ENCODE data around the gene CTRL. TPM values are rescaled to one million over a fixed set of nuclear protein-coding genes. Genes with fewer than 3 reads are reported as not detected.
A peak's percentile ranks its signal among the peaks of the same experiment; 100 is the strongest.
"Not testable (repeated sequence)": the region's sequence is repeated elsewhere in the genome, so short reads cannot be mapped to it uniquely, and the experiment has no call there.

CTRL gene
- total RNA-seq, 2 experiments from 2014 or later, result 3.8 to 3.9 TPM

- ATAC-seq (no peak), DNase-seq (no peak)
- no peak for TF ChIP-seq CTCF (IDR thresholded peaks at IDR 0.05)
- no peak overlapping the region for H3K4me3 Mint-ChIP-seq
- CTCF ChIA-PET, result no interaction called here
- intact Hi-C loops (cut with micrococcal nuclease), result no loop called here
- no peaks in the 10 kb centered on the region for H3K36me3 Mint-ChIP-seq (ENCODE audit: low read depth)
- no peaks in the 10 kb centered on the region for H3K9me3 Mint-ChIP-seq
- no peaks in the 10 kb centered on the region for H3K27me3 Mint-ChIP-seq
- no peaks in the 10 kb centered on the region for H3K4me1 Mint-ChIP-seq (ENCODE audit: low read depth)
- H3K27ac Mint-ChIP-seq, result no peak overlapping the region
- POLR2A ChIA-PET, result no interaction called here
Observed at GRCh38 chr16:67976205-67976604, 44.5 kb upstream of the CTRL start.

GRCh38 chr16:67975321-67976105, 43.9 kb upstream of the CTRL start:
- ATAC-seq, result no peak
- ChIA-PET POLR2A (no interaction called here), CTCF (no interaction called here)
- H3K4me3 Mint-ChIP-seq, result no peak overlapping the region
- TF ChIP-seq CTCF (IDR thresholded peaks at IDR 0.05), result no peak
- H3K36me3 Mint-ChIP-seq (ENCODE audit: low read depth), result no peaks in the 10 kb centered on the region
- no peaks in the 10 kb centered on the region for H3K4me1 Mint-ChIP-seq (ENCODE audit: low read depth)
- intact Hi-C loops (cut with micrococcal nuclease), result no loop called here
- DNase-seq, result no peak
- no peaks in the 10 kb centered on the region for H3K27me3 Mint-ChIP-seq
- no peak overlapping the region for H3K27ac Mint-ChIP-seq
- H3K9me3 Mint-ChIP-seq, result no peaks in the 10 kb centered on the region

GRCh38 chr16:67972285-67972684, 40.6 kb upstream of the CTRL start:
- DNase-seq; CTCF ChIA-PET; H3K4me1 Mint-ChIP-seq (ENCODE audit: low read depth); H3K4me3 Mint-ChIP-seq; H3K27ac Mint-ChIP-seq; ATAC-seq; H3K27me3 Mint-ChIP-seq; H3K36me3 Mint-ChIP-seq (ENCODE audit: low read depth); POLR2A ChIA-PET; H3K9me3 Mint-ChIP-seq; intact Hi-C loops (cut with micrococcal nuclease): not testable (repeated sequence)

- no peaks in the 10 kb centered on the region for H3K27me3 Mint-ChIP-seq
Observed at GRCh38 chr16:67971111-67971510, 39.4 kb upstream of the CTRL start.

GRCh38 chr16:67969254-67970039, 37.8 kb upstream of the CTRL start:
- Mint-ChIP-seq H3K27ac (peak overlapping the region; percentile 90), H3K4me3 (peak overlapping the region; percentile 95), H3K9me3 (no peaks in the 10 kb centered on the region), H3K4me1 (ENCODE audit: low read depth) (peaks cover 18% of the 10 kb centered on the region), H3K27me3 (no peaks in the 10 kb centered on the region), H3K36me3 (ENCODE audit: low read depth) (peaks cover 1% of the 10 kb centered on the region)
- intact Hi-C loops (cut with micrococcal nuclease), result no loop called here
- DNase-seq, result no peak
- ChIA-PET POLR2A (interaction anchor here (0.6 to 2.0 kb wide), 6 partner anchors 15 to 136 kb away, joined by 3 to 7 read pairs (median 4); no protein-coding TSS in a partner anchor), CTCF (interaction anchor here (1.0 to 1.8 kb wide), 4 partner anchors 11 to 71 kb away, joined by 3 to 11 read pairs (median 5); partner anchors contain the start of gene DPEP3)
- no peak for TF ChIP-seq CTCF (IDR thresholded peaks at IDR 0.05)
- no peak for ATAC-seq

More at GRCh38 chr16:67971111-67971510, 39.4 kb upstream of the CTRL start:
- no peak overlapping the region for H3K4me3 Mint-ChIP-seq
- intact Hi-C loops (cut with micrococcal nuclease), result no loop called here
- ATAC-seq, result no peak
- no peak for TF ChIP-seq CTCF (IDR thresholded peaks at IDR 0.05)
- H3K27ac Mint-ChIP-seq, result no peak overlapping the region
- POLR2A ChIA-PET, result interaction anchor here (1.3 kb wide), 1 partner anchor 17 kb away, joined by 3 read pairs; no protein-coding TSS in a partner anchor
- H3K4me1 Mint-ChIP-seq (ENCODE audit: low read depth), result peaks cover 18% of the 10 kb centered on the region
- no peaks in the 10 kb centered on the region for H3K9me3 Mint-ChIP-seq
- CTCF ChIA-PET, result no interaction called here
- H3K36me3 Mint-ChIP-seq (ENCODE audit: low read depth), result peaks cover 1% of the 10 kb centered on the region
- DNase-seq, result no peak
